Endothelial cell of umbilical vein (primary cell): ENCODE measurements around the gene CTAG1A. TPM values are rescaled to one million over a fixed set of nuclear protein-coding genes. Genes with fewer than 3 reads are reported as not detected.
"Not testable (repeated sequence)": the region's sequence is repeated elsewhere in the genome, so short reads cannot be mapped to it uniquely, and the experiment has no call there.

Experiments used
- BruUV-seq: library from RNA; stranded (reverse); fragments of 400-500 nt; replicated peaks from 2 replicates; lab custom pipeline; 2021; lab: Mats Ljungman, UMichigan
- CTCF ChIA-PET: fragments of 300-600, 350-600 bp; sonication (Branson Sonifier 250); formaldehyde crosslinking; loops from one replicate; lab custom pipeline; 2021; ENCODE audit warnings: antibody characterized with exemption, inconsistent platforms; lab: Charles Lee
- POLR2A ChIA-PET: fragments of 300-600, 350-600 bp; sonication (Branson Sonifier 250); formaldehyde crosslinking; loops from one replicate; lab custom pipeline; 2021; ENCODE audit warnings: antibody characterized with exemption, inconsistent platforms; lab: Charles Lee
- DNase-seq: peaks from one replicate; pipeline ENCODE4 v3.0.0-alpha.2; 2011; ENCODE audit warnings: low read depth, low spot score
- FAIRE-seq: peaks from 2 replicates; lab custom pipeline; 2011; peaks lifted over from hg19 to GRCh38; lab: Jason Lieb, UNC
- H2AFZ ChIP-seq: 2 replicates; pipeline ENCODE4 v1.6.0; 2012; ENCODE audit warnings: low read depth, low read length, control low read depth, inconsistent platforms
- H3K27ac ChIP-seq: 2 replicates; pipeline ENCODE4 v1.5.1; 2011; ENCODE audit warnings: low read depth, mild to moderate bottlenecking, control low read depth, low read length, moderate library complexity; ENCODE audit not compliant: insufficient read depth
- H3K27me3 ChIP-seq, 2 experiments: 2 replicates each; pipeline versions ENCODE4 v1.6.0 to v1.6.1; 2011; ENCODE audit warnings: low read length in 2 of 2, mixed read lengths in 1 of 2; ENCODE audit not compliant: control insufficient read depth in 2 of 2, insufficient read depth in 2 of 2
- H3K36me3 ChIP-seq, 2 experiments: 2 replicates in 1 of 2; 3 replicates in 1 of 2; pipeline ENCODE4 v1.5.1; 2011; ENCODE audit warnings: low read length in 2 of 2, mild to moderate bottlenecking in 1 of 2, moderate library complexity in 1 of 2; ENCODE audit not compliant: control insufficient read depth in 2 of 2, insufficient read depth in 2 of 2; ENCODE audit errors: extremely low read depth in 1 of 2
- H3K4me1 ChIP-seq: 3 replicates; pipeline ENCODE4 v1.5.1; 2011; ENCODE audit warnings: mild to moderate bottlenecking, low read length; ENCODE audit not compliant: control insufficient read depth, insufficient read depth; ENCODE audit errors: extremely low read depth
- H3K4me2 ChIP-seq: 2 replicates; pipeline ENCODE4 v1.6.1; 2011; ENCODE audit warnings: low read length, control low read depth, mixed read lengths; ENCODE audit not compliant: insufficient read depth
- H3K4me3 ChIP-seq, 3 experiments: fragments of 200-600 bp in 1 of 3; sonication (generic), shearing (Covaris generic) in 1 of 3; replicated peaks in 1 of 3; 2 replicates each; pipeline ENCODE4 v1.5.1; 2011 to 2016; ENCODE audit warnings: control low read depth in 3 of 3, low read length in 3 of 3, mild to moderate bottlenecking in 2 of 3, inconsistent platforms in 1 of 3, low read depth in 1 of 3, moderate library complexity in 1 of 3; ENCODE audit not compliant: insufficient read depth in 1 of 3
- H3K79me2 ChIP-seq: 2 replicates; pipeline ENCODE4 v1.6.0; 2012; ENCODE audit warnings: low read length, inconsistent platforms; ENCODE audit not compliant: control insufficient read depth, insufficient read depth
- H3K9ac ChIP-seq: replicated peaks from 2 replicates; pipeline ENCODE3; 2011; ENCODE audit warnings: low read length, control low read depth; ENCODE audit not compliant: insufficient read depth; ENCODE audit errors: extremely low read depth
- H3K9me1 ChIP-seq: replicated peaks from 3 replicates; pipeline ENCODE4 v1.6.0; 2011; ENCODE audit warnings: mild to moderate bottlenecking, low read length; ENCODE audit not compliant: control insufficient read depth, insufficient read depth; ENCODE audit errors: extremely low read depth
- H3K9me3 ChIP-seq: replicated peaks from 2 replicates; pipeline ENCODE4 v1.5.1; 2012; ENCODE audit warnings: low read length, inconsistent platforms; ENCODE audit not compliant: control insufficient read depth, insufficient read depth
- H4K20me1 ChIP-seq: replicated peaks from 2 replicates; pipeline ENCODE3; 2011; ENCODE audit warnings: mild to moderate bottlenecking, low read length; ENCODE audit not compliant: control insufficient read depth, insufficient read depth; ENCODE audit errors: extremely low read depth
- dilution Hi-C: fragments of 300-500 bp; cut with MboI; formaldehyde crosslinking; loops from one replicate; pipeline ENCODE4 v1.15.0; 2019; ENCODE audit warnings: low sequenced_read_pairs; ENCODE audit not compliant: extremely low pct_ligation_motif_present
- intact Hi-C: fragments of 100-400 bp; cut with micrococcal nuclease; formaldehyde crosslinking; loops from one replicate; pipeline ENCODE4 v1.10.0; 2022
- polyA plus RNA-seq, 4 experiments: library from polyadenylated mRNA; depleted of rRNA in 3 of 4; stranded (reverse) in 3 of 4; unstranded in 1 of 4; fragments of >200 nt; gene quantifications; 2 replicates each; pipeline versions ENCODE4 v1.2.1 to v1.2.3, GENCODE V29; 2011 to 2012; ENCODE audit warnings: missing spikeins in 1 of 4
- small RNA-seq: library from RNA; depleted of rRNA; stranded (forward); fragments of <200 nt; gene quantifications from one replicate; pipeline ENCODE3, GENCODE V24; 2012; ENCODE audit warnings: low replicate concordance, low read depth; ENCODE audit not compliant: insufficient read depth, insufficient read length
- total RNA-seq: library from RNA; stranded (reverse); gene quantifications from 2 replicates; pipeline ENCODE4 v1.2.3, GENCODE V29; 2021

CTAG1A gene
- total and polyA plus RNA-seq, 2 donors (not counting 3 experiments of a cell fraction or from before 2014, with no cell fraction given) = not detected

DNA sequence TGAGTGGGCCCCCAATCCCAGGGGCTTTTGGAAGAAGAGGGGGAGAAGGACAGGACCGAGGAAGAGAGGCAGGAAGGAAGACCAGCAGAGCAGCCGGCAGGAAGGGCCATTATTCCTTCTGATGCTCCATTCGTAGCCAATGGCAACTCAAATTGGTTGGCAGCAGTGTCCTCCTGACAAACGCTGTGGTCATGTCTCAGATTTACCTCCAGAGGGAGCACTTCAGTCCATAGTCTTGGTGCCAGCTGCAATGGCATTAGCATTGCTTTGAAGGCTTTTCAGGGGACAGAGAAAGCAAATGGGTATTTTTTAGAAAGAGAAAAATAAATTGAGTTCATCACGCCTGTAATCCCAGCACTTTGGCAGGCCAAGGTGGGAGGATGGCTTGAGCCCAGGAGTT lies 44.0 kb downstream of the CTAG1A start:
- H3K9me3 ChIP-seq, H3K9me1 ChIP-seq, H3K4me1 ChIP-seq, H3K27me3 ChIP-seq, CTCF ChIA-PET, H3K9ac ChIP-seq, dilution Hi-C loops, H3K4me2 ChIP-seq, H3K36me3 ChIP-seq, FAIRE-seq, POLR2A ChIA-PET, H4K20me1 ChIP-seq, H3K27ac ChIP-seq, BruUV-seq, intact Hi-C loops, DNase-seq, H3K4me3 ChIP-seq, H2AFZ ChIP-seq, H3K79me2 ChIP-seq: not testable (repeated sequence)

DNA sequence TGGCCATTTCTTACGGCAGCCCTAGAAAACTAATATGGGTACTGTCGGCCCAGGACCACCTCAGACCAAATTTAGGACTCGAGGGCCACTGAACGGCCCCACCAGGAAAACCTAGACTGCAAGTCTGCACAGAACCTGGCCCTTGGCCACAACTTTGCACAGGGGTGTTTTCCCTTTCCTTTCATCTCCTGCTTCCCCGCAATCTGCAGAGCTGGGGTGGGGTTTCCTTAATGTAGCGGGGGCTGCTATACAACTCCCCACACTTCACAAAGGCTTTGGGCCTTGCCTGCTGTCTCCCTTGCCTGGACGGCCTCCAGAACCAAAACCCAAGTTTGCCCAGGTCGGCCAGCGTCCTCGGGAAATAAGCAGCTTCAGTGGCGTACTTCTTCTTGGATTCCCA lies 46.0 kb downstream of the CTAG1A start:
- H4K20me1 ChIP-seq, DNase-seq, intact Hi-C loops, CTCF ChIA-PET, H3K9ac ChIP-seq, H3K27me3 ChIP-seq, H3K4me1 ChIP-seq, H3K9me1 ChIP-seq, H3K4me3 ChIP-seq, H3K27ac ChIP-seq, H3K4me2 ChIP-seq, H3K79me2 ChIP-seq, POLR2A ChIA-PET, BruUV-seq, H2AFZ ChIP-seq, H3K9me3 ChIP-seq, H3K36me3 ChIP-seq, FAIRE-seq, dilution Hi-C loops: not testable (repeated sequence)

DNA sequence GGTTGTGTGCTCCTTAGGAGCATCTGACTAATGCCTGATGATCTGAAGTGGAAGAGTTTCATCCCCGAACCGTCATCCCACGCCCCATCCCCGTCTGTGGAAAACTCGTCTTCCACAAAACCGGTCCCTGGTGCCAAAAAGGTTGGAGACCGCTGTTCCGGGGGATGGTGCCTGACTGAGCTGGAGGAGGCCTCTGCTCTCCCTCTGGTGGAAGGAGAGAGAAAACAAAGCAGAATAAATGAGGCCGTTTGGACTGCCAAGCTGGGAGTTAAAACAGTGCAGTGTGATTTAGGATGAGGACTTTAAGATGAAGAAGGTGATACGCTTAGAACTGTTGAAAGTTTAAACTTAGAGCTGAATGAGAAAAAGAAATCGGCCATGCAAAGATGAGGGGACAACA lies 48.7 kb downstream of the CTAG1A start:
- H3K9me3 ChIP-seq, H2AFZ ChIP-seq, POLR2A ChIA-PET, H4K20me1 ChIP-seq, H3K36me3 ChIP-seq, dilution Hi-C loops, CTCF ChIA-PET, H3K9me1 ChIP-seq, H3K4me3 ChIP-seq, H3K79me2 ChIP-seq, H3K27me3 ChIP-seq, BruUV-seq, H3K4me1 ChIP-seq, H3K9ac ChIP-seq, FAIRE-seq, H3K4me2 ChIP-seq, intact Hi-C loops, H3K27ac ChIP-seq, DNase-seq: not testable (repeated sequence)

Small RNA genes lying within 50 kb of the gene (small RNA-seq; reads per million reads assigned to genes)
- not detected for gene AC244090.1
- gene AC244107.2 = not detected

Other genes with a start within 250 kb of the CTAG1A start
- 1,474 and 1,671 TPM in 2 replicates for gene FLNA, start 210.5 kb upstream of the CTAG1A start, total RNA-seq
- 658 and 817 TPM in 2 replicates for gene FLNA, start 210.5 kb upstream of the CTAG1A start, polyA plus RNA-seq
- 71.5 and 76.8 TPM in 2 replicates for gene EMD, start 205.8 kb upstream of the CTAG1A start, total RNA-seq
- 47.0 and 50.6 TPM in 2 replicates for gene EMD, start 205.8 kb upstream of the CTAG1A start, polyA plus RNA-seq
- 2,493 and 2,979 TPM in 2 replicates for gene RPL10, start 186.8 kb upstream of the CTAG1A start, total RNA-seq
- gene RPL10, start 186.8 kb upstream of the CTAG1A start, polyA plus RNA-seq = 6,375 and 7,586 TPM in 2 replicates
- gene DNASE1L1, start 175.9 kb upstream of the CTAG1A start, total RNA-seq = 47.5 and 61.5 TPM in 2 replicates
- 84.9 and 90.8 TPM in 2 replicates for gene DNASE1L1, start 175.9 kb upstream of the CTAG1A start, polyA plus RNA-seq
- 43.4 and 46.6 TPM in 2 replicates for gene TAFAZZIN, start 173.6 kb upstream of the CTAG1A start, total RNA-seq
- gene TAFAZZIN, start 173.6 kb upstream of the CTAG1A start, polyA plus RNA-seq = 33.8 and 37.2 TPM in 2 replicates
- gene ATP6AP1, start 156.5 kb upstream of the CTAG1A start, total RNA-seq = 136 and 145 TPM in 2 replicates
- 322 and 393 TPM in 2 replicates for gene ATP6AP1, start 156.5 kb upstream of the CTAG1A start, polyA plus RNA-seq
- 128 and 131 TPM in 2 replicates for gene GDI1, start 148.0 kb upstream of the CTAG1A start, total RNA-seq
- gene GDI1, start 148.0 kb upstream of the CTAG1A start, polyA plus RNA-seq = 247 and 267 TPM in 2 replicates
- 111 and 123 TPM in 2 replicates for gene FAM50A, start 141.0 kb upstream of the CTAG1A start, total RNA-seq
- gene FAM50A, start 141.0 kb upstream of the CTAG1A start, polyA plus RNA-seq = 66.6 and 75.9 TPM in 2 replicates
- gene PLXNA3, start 126.9 kb upstream of the CTAG1A start, total RNA-seq = 58.3 and 58.6 TPM in 2 replicates
- gene PLXNA3, start 126.9 kb upstream of the CTAG1A start, polyA plus RNA-seq = 56.8 and 63.2 TPM in 2 replicates
- gene LAGE3, start 105.9 kb upstream of the CTAG1A start, total RNA-seq = 14.3 and 17.8 TPM in 2 replicates
- gene LAGE3, start 105.9 kb upstream of the CTAG1A start, polyA plus RNA-seq = 31.9 and 47.8 TPM in 2 replicates
- 27.2 and 31.4 TPM in 2 replicates for gene UBL4A, start 98.5 kb upstream of the CTAG1A start, total RNA-seq
- 25.3 and 28.3 TPM in 2 replicates for gene UBL4A, start 98.5 kb upstream of the CTAG1A start, polyA plus RNA-seq
- gene SLC10A3, start 94.5 kb upstream of the CTAG1A start, total RNA-seq = 19.7 and 22.6 TPM in 2 replicates
- 21.9 and 30.8 TPM in 2 replicates for gene SLC10A3, start 94.5 kb upstream of the CTAG1A start, polyA plus RNA-seq
- 25.6 and 42.9 TPM in 2 replicates for gene FAM3A, start 68.9 kb upstream of the CTAG1A start, total RNA-seq
- gene FAM3A, start 68.9 kb upstream of the CTAG1A start, polyA plus RNA-seq = 32.0 and 37.3 TPM in 2 replicates
- 159 and 161 TPM in 2 replicates for gene G6PD, start 38.3 kb upstream of the CTAG1A start, total RNA-seq
- gene G6PD, start 38.3 kb upstream of the CTAG1A start, polyA plus RNA-seq = 155 and 173 TPM in 2 replicates
- 40.3 and 41.2 TPM in 2 replicates for gene IKBKG, start 37.5 kb upstream of the CTAG1A start, total RNA-seq
- 47.8 and 52.1 TPM in 2 replicates for gene IKBKG, start 37.5 kb upstream of the CTAG1A start, polyA plus RNA-seq
- gene CTAG1B, start 34.1 kb downstream of the CTAG1A start, total RNA-seq = not detected in 2 replicates
- not detected in 2 replicates for gene CTAG1B, start 34.1 kb downstream of the CTAG1A start, polyA plus RNA-seq
- gene CTAG2, start 68.4 kb downstream of the CTAG1A start, total RNA-seq = not detected in 2 replicates
- gene CTAG2, start 68.4 kb downstream of the CTAG1A start, polyA plus RNA-seq = not detected in 2 replicates
- 4.0 and 6.2 TPM in 2 replicates for gene GAB3, start 165.9 kb downstream of the CTAG1A start, total RNA-seq
- 6.0 and 6.1 TPM in 2 replicates for gene GAB3, start 165.9 kb downstream of the CTAG1A start, polyA plus RNA-seq
- gene DKC1, start 177.7 kb downstream of the CTAG1A start, total RNA-seq = 63.7 and 69.1 TPM in 2 replicates
- 19.4 and 28.6 TPM in 2 replicates for gene DKC1, start 177.7 kb downstream of the CTAG1A start, polyA plus RNA-seq
- gene MPP1, start 220.4 kb downstream of the CTAG1A start, total RNA-seq = 27.0 and 32.3 TPM in 2 replicates
- 22.1 and 23.0 TPM in 2 replicates for gene MPP1, start 220.4 kb downstream of the CTAG1A start, polyA plus RNA-seq
- gene SMIM9, start 249.5 kb downstream of the CTAG1A start, total RNA-seq = not detected in 2 replicates
- gene SMIM9, start 249.5 kb downstream of the CTAG1A start, polyA plus RNA-seq = not detected in 2 replicates